Fibroblast of mammary gland (primary cell): Measurements from ENCODE around the gene IQCK.

Experiments
- DNase-seq: peaks from one replicate; pipeline ENCODE4 v3.0.0-alpha.2; 2010; ENCODE audit warnings: low read depth
- H3K4me3 ChIP-seq: 2 replicates; pipeline ENCODE4 v1.5.1; 2011; ENCODE audit warnings: low read depth, mild to moderate bottlenecking, low read length, moderate library complexity; ENCODE audit not compliant: control insufficient read depth
- CTCF ChIP-seq: conservative IDR thresholded peaks from 2 replicates; pipeline ENCODE4 v1.5.1; 2011; ENCODE audit warnings: low read depth, low read length, inconsistent platforms; ENCODE audit not compliant: control insufficient read depth, insufficient read depth

The IQCK gene

GRCh38 chr16:19753815-19754643 lies 36.0 kb downstream of the IQCK start:
- peak; percentile 14 for DNase-seq
- no peak for TF ChIP-seq CTCF
- no peak overlapping the region for H3K4me3 ChIP-seq

- H3K4me3 ChIP-seq: no peak overlapping the region
- no peak for TF ChIP-seq CTCF
- no peak for DNase-seq
Observed at GRCh38 chr16:19754644-19755036, 36.6 kb downstream of the IQCK start.

GRCh38 chr16:19755268-19755667 lies 37.2 kb downstream of the IQCK start:
- H3K4me3 ChIP-seq: no peak overlapping the region
- no peak for DNase-seq
- TF ChIP-seq CTCF: no peak

- DNase-seq: peak; percentile 11
- no peak overlapping the region for H3K4me3 ChIP-seq
- TF ChIP-seq CTCF: no peak
Observed at GRCh38 chr16:19757026-19757425, 39.0 kb downstream of the IQCK start.

GRCh38 chr16:19757762-19758595 lies 39.9 kb downstream of the IQCK start:
- no peak for DNase-seq
- H3K4me3 ChIP-seq: no peak overlapping the region
- TF ChIP-seq CTCF: no peak

GRCh38 chr16:19760356-19761060 lies 42.4 kb downstream of the IQCK start:
- H3K4me3 ChIP-seq: no peak overlapping the region
- TF ChIP-seq CTCF: no peak

More at GRCh38 chr16:19760356-19761060, 42.4 kb downstream of the IQCK start:
- DNase-seq: no peak
